Mesothelial cell of epicardium (in vitro differentiated cells): Measurements from ENCODE around the gene PRAF2. TPM values are rescaled to one million over a fixed set of nuclear protein-coding genes. Genes with fewer than 3 reads are reported as not detected.
A peak's percentile ranks its signal among the peaks of the same experiment; 100 is the strongest.

Source experiments
- DNase-seq, 2 experiments: peaks; one replicate each; pipeline ENCODE4 v3.0.0; 2021; ENCODE audit warnings: low spot score in 2 of 2; ENCODE audit not compliant: unreplicated experiment in 2 of 2
- H3K27ac Mint-ChIP-seq: 2 replicates; pipeline ENCODE4 v1.8.0; 2021; ENCODE audit warnings: mixed read lengths
- H3K27me3 Mint-ChIP-seq: 2 replicates; pipeline ENCODE4 v1.8.0; 2021; ENCODE audit warnings: low read depth, mixed read lengths
- H3K36me3 Mint-ChIP-seq: 2 replicates; pipeline ENCODE4 v1.8.0; 2021; ENCODE audit warnings: mixed read lengths
- H3K4me1 Mint-ChIP-seq: 2 replicates; pipeline ENCODE4 v1.8.0; 2021; ENCODE audit warnings: mixed read lengths
- H3K4me3 Mint-ChIP-seq: 2 replicates; pipeline ENCODE4 v1.8.0; 2021; ENCODE audit warnings: mild to moderate bottlenecking, moderate library complexity, mixed read lengths
- H3K9me3 Mint-ChIP-seq: 2 replicates; pipeline ENCODE4 v1.8.0; 2021; ENCODE audit warnings: mixed read lengths
- total RNA-seq: library from RNA; stranded (reverse); gene quantifications from 3 replicates; pipeline ENCODE4 v1.2.1, GENCODE V29; 2021
- TF ChIP-seq, protein P1 (sequence below): fragments of 200-600 bp; sonication (generic); IDR thresholded peaks from one replicate; pipeline ENCODE4 v1.5.0; 2021; ENCODE audit warnings: antibody characterized with exemption; ENCODE audit not compliant: unreplicated experiment

PRAF2 gene
- total RNA-seq, 1 donor from 2014 or later, result 31.7 TPM

DNA sequence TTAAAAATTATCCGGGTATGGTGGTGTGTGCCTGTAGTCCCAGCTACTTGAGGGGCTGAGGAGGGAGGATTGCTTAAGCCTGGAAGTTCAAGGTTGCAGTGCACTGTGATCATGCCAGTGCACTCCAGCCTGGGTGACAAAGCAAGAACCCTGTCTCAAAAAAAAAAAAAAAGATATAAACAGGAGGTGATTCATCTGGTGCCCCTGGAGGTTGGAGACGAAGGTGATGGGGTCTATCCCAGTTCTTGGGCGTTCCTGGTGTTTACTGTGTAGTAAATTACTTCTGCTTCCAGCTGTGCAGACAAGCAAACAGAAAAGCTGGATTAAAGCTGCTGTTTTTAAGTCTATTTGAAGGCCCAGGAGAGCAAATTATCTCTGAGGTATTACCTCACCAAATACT lies 29.8 kb upstream of the PRAF2 start:
- Mint-ChIP-seq H3K27ac (no peak overlapping the region), H3K9me3 (no peaks in the 10 kb centered on the region), H3K4me1 (peaks cover 5% of the 10 kb centered on the region), H3K27me3 (no peaks in the 10 kb centered on the region), H3K36me3 (peaks cover 4% of the 10 kb centered on the region), H3K4me3 (no peak overlapping the region)
- DNase-seq, result no peak
- TF ChIP-seq, protein P1, sequence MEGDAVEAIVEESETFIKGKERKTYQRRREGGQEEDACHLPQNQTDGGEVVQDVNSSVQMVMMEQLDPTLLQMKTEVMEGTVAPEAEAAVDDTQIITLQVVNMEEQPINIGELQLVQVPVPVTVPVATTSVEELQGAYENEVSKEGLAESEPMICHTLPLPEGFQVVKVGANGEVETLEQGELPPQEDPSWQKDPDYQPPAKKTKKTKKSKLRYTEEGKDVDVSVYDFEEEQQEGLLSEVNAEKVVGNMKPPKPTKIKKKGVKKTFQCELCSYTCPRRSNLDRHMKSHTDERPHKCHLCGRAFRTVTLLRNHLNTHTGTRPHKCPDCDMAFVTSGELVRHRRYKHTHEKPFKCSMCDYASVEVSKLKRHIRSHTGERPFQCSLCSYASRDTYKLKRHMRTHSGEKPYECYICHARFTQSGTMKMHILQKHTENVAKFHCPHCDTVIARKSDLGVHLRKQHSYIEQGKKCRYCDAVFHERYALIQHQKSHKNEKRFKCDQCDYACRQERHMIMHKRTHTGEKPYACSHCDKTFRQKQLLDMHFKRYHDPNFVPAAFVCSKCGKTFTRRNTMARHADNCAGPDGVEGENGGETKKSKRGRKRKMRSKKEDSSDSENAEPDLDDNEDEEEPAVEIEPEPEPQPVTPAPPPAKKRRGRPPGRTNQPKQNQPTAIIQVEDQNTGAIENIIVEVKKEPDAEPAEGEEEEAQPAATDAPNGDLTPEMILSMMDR, result no peak

DNA sequence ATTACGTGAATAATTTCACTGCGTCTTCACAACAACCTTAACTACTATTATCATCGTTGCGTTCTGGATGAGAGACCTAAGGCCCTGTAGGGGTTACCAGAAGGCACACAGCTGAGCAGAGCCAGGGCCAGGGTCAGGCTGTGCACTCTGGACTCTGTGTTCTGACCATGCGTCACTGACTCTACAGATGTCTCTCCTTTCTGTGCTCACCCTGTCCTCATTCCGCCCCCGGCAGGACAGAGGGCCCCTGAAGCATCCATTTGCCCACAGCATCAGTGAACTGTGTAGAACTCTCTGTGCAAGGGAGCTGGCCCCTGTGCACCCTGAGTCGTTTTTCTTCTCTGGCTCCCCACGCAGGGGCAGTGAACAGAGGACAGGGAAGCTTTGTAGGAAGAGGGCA lies 28.4 kb upstream of the PRAF2 start:
- DNase-seq, result no peak
- H3K27me3 Mint-ChIP-seq, result no peaks in the 10 kb centered on the region
- H3K4me1 Mint-ChIP-seq, result peaks cover 5% of the 10 kb centered on the region
- H3K27ac Mint-ChIP-seq, result no peak overlapping the region
- TF ChIP-seq, protein P1, result no peak
- peak overlapping the region; percentile 81 for H3K4me3 Mint-ChIP-seq
- no peaks in the 10 kb centered on the region for H3K9me3 Mint-ChIP-seq
- peaks cover 3% of the 10 kb centered on the region for H3K36me3 Mint-ChIP-seq

DNA sequence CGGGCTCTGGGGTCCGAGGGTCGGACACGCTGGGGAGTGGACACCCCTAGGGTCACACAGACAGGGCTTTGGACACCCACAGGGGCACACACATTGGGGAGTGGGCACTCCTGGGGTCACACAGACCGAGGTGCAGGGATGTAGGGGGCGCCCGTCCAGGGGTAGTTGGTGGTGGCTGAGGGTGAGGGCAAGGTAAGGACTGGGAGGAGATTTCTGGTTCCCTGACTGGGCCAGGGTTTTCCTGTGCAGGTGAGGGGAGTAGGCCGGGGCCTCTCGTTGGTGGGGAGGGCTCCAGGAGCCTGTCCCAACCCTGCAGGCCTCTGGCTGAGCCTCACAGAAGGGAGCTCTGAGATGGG lies 27.8 kb upstream of the PRAF2 start:
- no peak overlapping the region for H3K27ac Mint-ChIP-seq
- TF ChIP-seq, protein P1, result no peak
- no peaks in the 10 kb centered on the region for H3K27me3 Mint-ChIP-seq
- no peak for DNase-seq
- peaks cover 5% of the 10 kb centered on the region for H3K4me1 Mint-ChIP-seq
- peak overlapping the region; percentile 81 for H3K4me3 Mint-ChIP-seq
- H3K9me3 Mint-ChIP-seq, result no peaks in the 10 kb centered on the region
- no peaks in the 10 kb centered on the region for H3K36me3 Mint-ChIP-seq

DNA sequence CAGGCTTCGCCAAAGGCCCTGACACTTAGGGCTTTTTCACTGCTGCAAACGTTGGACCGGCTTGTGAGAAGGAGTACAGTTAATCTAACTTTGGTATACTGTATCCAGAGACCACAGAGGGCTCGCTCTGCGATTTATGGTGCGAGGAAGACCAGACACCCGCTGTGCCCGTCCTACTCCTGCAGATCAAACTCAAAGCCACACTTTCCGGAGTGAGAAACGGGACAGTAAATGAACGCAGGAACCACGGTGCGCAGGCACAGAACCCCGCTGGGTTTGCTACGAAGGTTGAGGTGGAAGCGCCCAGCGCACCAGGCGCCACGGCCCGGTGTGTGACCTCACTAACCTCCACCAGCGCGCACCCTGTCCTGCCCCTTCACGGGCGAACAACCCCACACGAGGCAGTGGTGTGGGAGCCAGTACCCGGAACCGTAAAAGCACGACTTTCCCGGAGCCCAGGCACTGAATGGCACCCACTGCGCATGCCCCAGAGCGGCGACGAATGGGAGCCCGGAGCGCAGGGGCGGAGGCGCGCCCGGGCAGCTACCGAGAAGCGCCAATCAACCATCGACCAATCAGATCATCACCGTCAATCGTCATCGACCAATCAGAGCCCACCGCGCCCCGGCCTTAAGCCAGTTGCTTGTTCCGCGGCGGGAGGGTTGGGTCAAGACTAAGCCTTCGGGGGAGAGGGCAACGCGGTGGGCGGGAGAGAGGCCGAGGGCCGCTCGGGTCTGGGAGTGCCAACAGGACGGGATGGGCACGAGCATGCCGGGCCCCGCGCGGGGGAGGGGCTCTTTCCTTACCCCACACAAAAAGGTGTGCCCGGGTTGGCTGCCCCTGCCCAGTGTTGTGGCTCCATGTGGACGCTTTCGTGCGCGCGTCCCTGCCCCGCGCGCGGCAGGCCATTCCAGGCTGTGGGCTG lies 27.2 kb upstream of the PRAF2 start:
- Mint-ChIP-seq H3K27ac (peak overlapping the region; percentile 91), H3K36me3 (no peaks in the 10 kb centered on the region), H3K9me3 (no peaks in the 10 kb centered on the region), H3K27me3 (no peaks in the 10 kb centered on the region), H3K4me3 (peak overlapping the region; percentile 81), H3K4me1 (peaks cover 5% of the 10 kb centered on the region)
- TF ChIP-seq, protein P1, result no peak
- DNase-seq, result peak; percentile 74 to 85

DNA sequence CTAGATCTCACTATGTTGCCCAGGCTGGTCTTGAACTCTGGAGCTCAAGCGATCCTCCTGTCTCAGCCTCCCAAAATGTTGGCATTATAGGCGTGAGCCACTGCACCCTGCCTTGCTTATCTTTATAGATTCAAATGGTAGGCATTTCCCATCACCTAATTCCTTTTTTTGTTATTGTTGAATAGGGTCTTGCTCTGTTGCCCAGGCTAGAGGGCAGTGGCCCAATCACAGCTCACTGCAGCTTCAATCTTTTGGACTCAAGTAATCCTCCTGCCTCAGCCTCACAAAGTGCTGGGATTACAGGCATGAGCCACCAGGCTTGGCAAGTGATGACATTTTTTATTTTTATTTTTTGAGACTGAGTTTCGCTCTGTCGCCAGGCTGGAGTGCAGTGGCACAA lies 22.6 kb upstream of the PRAF2 start:
- no peaks in the 10 kb centered on the region for H3K36me3 Mint-ChIP-seq
- peaks cover under 1% of the 10 kb centered on the region for H3K4me1 Mint-ChIP-seq
- H3K9me3 Mint-ChIP-seq, result no peaks in the 10 kb centered on the region
- no peaks in the 10 kb centered on the region for H3K27me3 Mint-ChIP-seq
- no peak overlapping the region for H3K27ac Mint-ChIP-seq
- no peak for DNase-seq
- TF ChIP-seq, protein P1, result no peak
- no peak overlapping the region for H3K4me3 Mint-ChIP-seq
